ENCODE results near the gene SLIRP.
"Not testable (repeated sequence)": the region's sequence is repeated elsewhere in the genome, so short reads cannot be mapped to it uniquely, and the experiment has no call there.

SLIRP gene

GRCh38 chr14:77707724-77708408, at the start of gene SLIRP, which contains the start of gene ALKBH1:
SLIRP (plus strand) TSS chr14:77708103; CDS start chr14:77708112, 9 bp downstream.
ALKBH1 (minus strand) TSS chr14:77708023; CDS start chr14:77708004, 19 bp downstream.
- no peak for TF ChIP-seq CTCF (IDR thresholded peaks at IDR 0.05; ENCODE audit: borderline replicate concordance, extremely low read depth, low read length, poor library complexity, severe bottlenecking)
- Histone ChIP-seq H3K4me1 (ENCODE audit: insufficient read depth, low read length) (peaks cover 36% of the 10 kb centered on the region), H3K36me3 (ENCODE audit: insufficient read depth, low read length) (peaks cover 50% of the 10 kb centered on the region), H3K9ac (ENCODE audit: low read depth, low read length) (peak within 1 kb of the TSS; percentile 75), H3K9me3 (ENCODE audit: insufficient read depth, low read length, severe bottlenecking) (no peaks in the 10 kb centered on the region), H3K79me2 (ENCODE audit: insufficient read depth, low read length) (peaks cover 84% of the 10 kb centered on the region), H3K27ac (ENCODE audit: low read length) (peak within 1 kb of the TSS; percentile 84), H3K27me3 (ENCODE audit: insufficient read depth, low read length, poor library complexity) (no peaks in the 10 kb centered on the region), H3K4me3 (ENCODE audit: low read depth in 1 of 2, low read length in 2 of 2) (peak within 1 kb of the TSS; percentile 71 to 94), H3K4me2 (ENCODE audit: insufficient read depth, low read length) (peak within 1 kb of the TSS; percentile 98), H4K20me1 (ENCODE audit: insufficient read depth, low read length) (peaks cover 19% of the 10 kb centered on the region; the same call in 1 of the 2 replicates), H2AFZ (ENCODE audit: low read depth, low read length) (peak within 1 kb of the TSS; percentile 87)
- ATAC-seq (ENCODE audit: insufficient read depth, low read depth) (peak; percentile 99), DNase-seq (peak; percentile 89)

- Histone ChIP-seq H3K79me2 (ENCODE audit: insufficient read depth, low read length) (no peaks in the 10 kb centered on the region), H3K36me3 (ENCODE audit: insufficient read depth, low read length) (no peaks in the 10 kb centered on the region), H3K27me3 (ENCODE audit: insufficient read depth, low read length, poor library complexity) (no peaks in the 10 kb centered on the region), H3K4me2 (ENCODE audit: insufficient read depth, low read length) (no peak overlapping the region), H3K9me3 (ENCODE audit: insufficient read depth, low read length, severe bottlenecking) (no peaks in the 10 kb centered on the region), H3K4me3 (ENCODE audit: low read depth in 1 of 2, low read length in 2 of 2) (no peak overlapping the region), H3K27ac (ENCODE audit: low read length) (no peak overlapping the region), H3K4me1 (ENCODE audit: insufficient read depth, low read length) (no peaks in the 10 kb centered on the region), H4K20me1 (ENCODE audit: insufficient read depth, low read length) (no peaks in the 10 kb centered on the region), H2AFZ (ENCODE audit: low read depth, low read length) (no peak overlapping the region), H3K9ac (ENCODE audit: low read depth, low read length) (no peak overlapping the region)
- ATAC-seq (ENCODE audit: insufficient read depth, low read depth) (no peak), DNase-seq (no peak)
- no peak for TF ChIP-seq EZH2 (IDR thresholded peaks at IDR 0.05; ENCODE audit: borderline replicate concordance, low read depth, low read length, severe bottlenecking)
These were observed 48.1 kb upstream of the SLIRP start for GRCh38 chr14:77659831-77660230.

GRCh38 chr14:77660754-77661153, 47.1 kb upstream of the SLIRP start:
- no peak overlapping the region for H3K27ac ChIP-seq (ENCODE audit: low read length)
- H3K9me3 ChIP-seq (ENCODE audit: insufficient read depth, low read length, severe bottlenecking) = no peaks in the 10 kb centered on the region
- no peak overlapping the region for H3K9ac ChIP-seq (ENCODE audit: low read depth, low read length)
- no peaks in the 10 kb centered on the region for H4K20me1 ChIP-seq (ENCODE audit: insufficient read depth, low read length)
- no peaks in the 10 kb centered on the region for H3K4me1 ChIP-seq (ENCODE audit: insufficient read depth, low read length)
- no peak for ATAC-seq (ENCODE audit: insufficient read depth, low read depth)
- DNase-seq = no peak
- no peak overlapping the region for H3K4me2 ChIP-seq (ENCODE audit: insufficient read depth, low read length)
- TF ChIP-seq CTCF (IDR thresholded peaks at IDR 0.05; ENCODE audit: borderline replicate concordance, extremely low read depth, low read length, poor library complexity, severe bottlenecking) (no peak), EZH2 (IDR thresholded peaks at IDR 0.05; ENCODE audit: borderline replicate concordance, low read depth, low read length, severe bottlenecking) (no peak)
- H3K36me3 ChIP-seq (ENCODE audit: insufficient read depth, low read length) = no peaks in the 10 kb centered on the region
- H3K4me3 ChIP-seq (ENCODE audit: low read depth in 1 of 2, low read length in 2 of 2) = no peak overlapping the region
- H3K79me2 ChIP-seq (ENCODE audit: insufficient read depth, low read length) = no peaks in the 10 kb centered on the region
- H2AFZ ChIP-seq (ENCODE audit: low read depth, low read length) = no peak overlapping the region
- no peaks in the 10 kb centered on the region for H3K27me3 ChIP-seq (ENCODE audit: insufficient read depth, low read length, poor library complexity)

GRCh38 chr14:77661562-77661961, 46.3 kb upstream of the SLIRP start:
- not testable (repeated sequence) for DNase-seq; ATAC-seq (ENCODE audit: insufficient read depth, low read depth); H3K9me3 ChIP-seq (ENCODE audit: insufficient read depth, low read length, severe bottlenecking); H3K27ac ChIP-seq (ENCODE audit: low read length); H4K20me1 ChIP-seq (ENCODE audit: insufficient read depth, low read length); H3K4me3 ChIP-seq (ENCODE audit: low read depth in 1 of 2, low read length in 2 of 2); H3K79me2 ChIP-seq (ENCODE audit: insufficient read depth, low read length); H3K4me1 ChIP-seq (ENCODE audit: insufficient read depth, low read length); H3K36me3 ChIP-seq (ENCODE audit: insufficient read depth, low read length); H2AFZ ChIP-seq (ENCODE audit: low read depth, low read length); H3K27me3 ChIP-seq (ENCODE audit: insufficient read depth, low read length, poor library complexity); H3K4me2 ChIP-seq (ENCODE audit: insufficient read depth, low read length); H3K9ac ChIP-seq (ENCODE audit: low read depth, low read length)
